GM18511 (cell line): ENCODE results near the gene LRRN2.
"Not testable (repeated sequence)": the region's sequence is repeated elsewhere in the genome, so short reads cannot be mapped to it uniquely, and the experiment has no call there.

Experiments
- ATAC-seq: cut with Tn5 transposase; IDR thresholded peaks from one replicate; pipeline ENCODE4 v1.9.1; 2021; ENCODE audit warnings: mild to moderate bottlenecking, moderate library complexity; ENCODE audit not compliant: unreplicated experiment

The LRRN2 gene

DNA sequence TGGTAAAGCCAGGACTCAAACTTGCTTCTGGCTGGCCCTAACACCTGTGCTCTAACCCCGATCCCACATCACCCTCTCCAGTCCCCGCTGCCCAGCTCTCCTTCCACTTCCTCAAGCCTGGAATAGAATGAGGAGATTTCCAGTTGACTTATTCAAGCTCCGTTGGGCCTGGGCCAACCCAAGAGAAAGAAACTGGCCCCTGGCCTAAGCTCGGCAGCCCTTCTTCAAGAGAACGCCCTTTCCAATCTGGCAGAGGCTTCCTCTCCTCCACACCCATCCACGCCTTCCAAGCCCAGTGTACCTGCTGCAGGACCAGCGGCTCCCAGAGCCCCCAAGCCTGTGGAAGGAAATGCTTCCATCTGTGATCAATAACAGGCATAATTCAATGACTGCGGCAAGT is 51.9 kb downstream of the LRRN2 start:
- ATAC-seq, result no peak

DNA sequence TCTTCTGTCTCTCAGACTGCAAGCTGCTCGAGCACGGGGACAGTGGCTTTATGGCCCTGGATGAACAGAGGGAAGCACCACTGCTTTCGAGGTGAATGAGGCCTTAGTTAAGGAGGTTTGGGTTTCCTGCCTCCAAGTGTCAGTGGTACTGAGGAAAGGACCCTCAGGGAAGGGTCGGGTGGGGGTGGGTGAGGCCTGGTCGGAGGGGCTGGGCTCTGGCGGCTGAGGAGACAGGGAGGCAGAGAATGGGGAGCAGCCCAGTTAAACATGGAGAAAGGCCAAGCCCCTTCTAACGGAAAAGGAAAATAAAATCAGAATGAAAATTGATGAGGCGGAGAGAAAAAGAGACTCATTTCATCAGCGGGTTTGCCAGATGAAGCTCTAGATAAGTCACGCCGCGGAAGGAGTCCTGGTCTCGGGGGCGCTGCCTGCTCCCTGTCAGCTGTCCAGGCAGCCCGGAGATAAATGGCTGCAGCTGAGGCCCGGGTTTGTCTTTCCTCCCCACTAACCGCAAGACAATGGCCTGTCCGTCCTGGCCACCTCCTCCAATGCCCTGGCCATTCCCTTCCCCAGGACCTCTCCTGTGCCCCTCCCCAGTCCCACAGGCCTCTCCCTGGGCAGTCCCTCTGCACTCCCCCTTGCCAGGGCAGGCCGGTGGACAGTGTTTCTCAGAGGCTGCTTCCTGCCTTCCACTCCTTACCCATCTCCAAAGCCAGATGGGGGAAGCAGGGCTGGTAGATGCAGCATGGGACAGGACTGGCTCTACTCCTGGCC is 55.2 kb downstream of the LRRN2 start:
- no peak for ATAC-seq

DNA sequence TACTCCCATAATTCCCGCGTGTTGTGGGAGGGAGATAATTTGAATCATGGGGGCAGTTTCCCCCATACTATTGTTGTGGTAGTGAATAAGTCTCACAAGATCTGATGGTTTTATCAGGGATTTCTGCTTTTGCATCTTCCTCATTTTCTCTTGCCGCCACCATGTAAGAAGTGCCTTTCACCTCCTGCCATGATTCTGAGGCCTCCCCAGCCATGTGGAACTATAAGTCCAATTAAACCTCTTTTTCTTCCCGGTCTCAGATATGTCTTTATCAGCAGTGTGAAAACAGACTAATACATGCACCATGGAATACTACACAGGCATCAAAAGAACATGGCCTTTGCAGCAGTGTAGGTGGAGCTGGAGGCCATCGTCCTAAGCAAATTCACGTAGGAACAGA is 56.1 kb downstream of the LRRN2 start:
- not testable (repeated sequence) for ATAC-seq

DNA sequence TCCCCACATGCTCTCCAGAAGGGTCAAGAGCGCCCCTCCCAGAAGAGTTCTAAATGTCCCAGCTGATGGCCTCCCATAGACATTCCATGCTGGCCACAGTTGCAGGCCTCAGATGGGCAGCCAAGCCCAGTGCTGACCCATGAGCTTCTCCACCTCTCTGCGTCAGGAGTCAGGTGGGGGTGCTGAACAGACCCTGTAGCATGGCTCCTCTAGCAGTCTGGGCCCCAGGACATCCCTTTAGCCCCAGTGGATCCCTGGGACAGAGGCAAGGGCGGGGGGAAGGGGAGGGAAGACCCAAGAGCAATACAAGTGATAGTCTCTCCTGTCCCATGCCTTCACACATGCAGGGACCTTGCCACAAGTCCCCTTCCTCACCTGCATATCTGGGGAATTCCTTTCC is 56.7 kb downstream of the LRRN2 start:
- ATAC-seq, result no peak

DNA sequence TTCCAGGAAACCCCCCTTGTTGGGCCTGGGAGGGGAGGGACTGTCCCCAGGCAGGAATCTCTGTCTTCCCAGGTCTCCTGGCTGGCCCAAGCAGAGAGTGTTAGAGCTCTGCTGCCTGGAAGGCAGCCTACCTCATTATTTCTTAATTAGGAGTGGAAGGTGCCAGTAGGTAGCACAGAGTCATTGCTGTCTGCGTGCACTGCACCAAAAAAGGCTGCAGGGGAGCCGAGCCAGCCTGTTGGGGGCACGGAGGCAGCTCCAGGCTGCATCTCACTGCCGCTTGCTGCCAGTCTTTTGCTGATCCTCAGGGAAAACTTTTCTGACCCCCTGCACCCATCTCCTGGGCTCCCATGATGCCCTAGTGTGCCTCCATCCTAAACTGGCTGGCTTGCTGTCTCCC is 58.1 kb downstream of the LRRN2 start:
- ATAC-seq, result no peak

DNA sequence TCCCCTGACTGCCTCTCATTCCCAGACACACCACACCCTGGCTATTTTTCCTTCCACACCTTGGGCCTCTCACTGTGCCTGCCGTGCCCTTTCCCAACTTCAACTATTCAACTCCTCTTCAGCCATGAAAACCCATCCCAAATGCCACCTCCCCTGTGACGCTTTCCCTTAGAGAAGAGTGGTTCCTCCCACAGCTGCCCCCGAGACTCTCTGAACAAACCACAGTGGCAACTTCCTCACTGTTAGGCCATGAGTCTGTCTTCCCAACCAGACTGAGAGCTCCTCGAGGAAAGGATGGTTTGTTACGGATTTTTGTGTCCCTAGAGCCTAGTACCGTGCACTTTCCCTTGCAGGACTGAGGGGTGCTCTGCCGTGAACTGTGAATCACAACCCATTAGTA is 59.2 kb downstream of the LRRN2 start:
- no peak for ATAC-seq

DNA sequence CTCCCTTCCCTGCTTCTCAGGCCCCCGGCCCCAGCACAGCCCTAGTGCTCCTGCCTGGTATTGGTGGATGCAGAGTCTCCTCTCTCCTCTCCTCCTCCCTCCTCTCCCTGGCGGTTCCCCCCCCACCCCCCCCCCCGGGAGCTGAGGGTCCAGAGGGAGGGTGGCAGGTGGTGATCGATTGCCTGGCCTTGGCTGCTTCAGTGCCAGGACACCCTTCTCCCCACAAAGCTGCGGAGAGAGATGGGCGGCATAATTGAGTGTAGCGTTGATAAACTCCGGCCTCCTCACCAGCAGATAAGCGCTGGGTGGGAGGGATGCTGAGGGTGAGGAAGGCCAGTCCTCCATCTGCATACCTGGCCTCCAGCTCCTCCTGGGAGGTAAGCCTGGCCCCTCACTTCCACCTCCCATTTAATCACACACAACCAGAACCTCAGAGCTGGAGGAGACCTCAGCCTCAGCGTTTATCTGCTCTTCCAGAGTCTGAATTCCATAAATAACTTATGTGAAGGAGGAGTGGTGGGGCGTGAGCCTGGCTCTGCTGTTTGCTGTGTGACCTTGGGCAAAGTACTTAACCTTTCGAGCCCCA is 60.8 kb downstream of the LRRN2 start:
- no peak for ATAC-seq

DNA sequence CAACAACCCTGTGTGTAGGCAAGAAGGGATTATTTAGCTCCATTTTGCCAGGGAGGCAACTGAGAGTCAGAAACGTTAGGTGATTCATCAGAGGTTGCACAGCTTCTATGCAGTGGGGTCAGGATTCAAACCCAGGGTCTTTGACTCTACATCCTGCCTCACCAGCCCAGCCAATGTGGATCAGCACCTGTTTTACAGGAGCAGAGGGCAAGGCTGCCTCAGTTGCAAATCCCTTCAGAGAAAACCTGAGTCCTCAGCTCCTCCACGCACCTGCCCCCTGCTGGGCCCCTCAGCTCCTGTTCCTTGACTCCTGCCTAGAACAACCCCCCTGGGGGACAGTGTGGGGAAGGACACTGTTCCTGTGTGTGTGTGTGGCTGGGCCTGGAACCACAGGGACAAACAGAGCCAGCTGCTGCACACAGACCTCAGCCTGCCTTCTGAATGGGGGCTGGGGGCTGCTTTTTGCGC is 61.6 kb downstream of the LRRN2 start:
- no peak for ATAC-seq

DNA sequence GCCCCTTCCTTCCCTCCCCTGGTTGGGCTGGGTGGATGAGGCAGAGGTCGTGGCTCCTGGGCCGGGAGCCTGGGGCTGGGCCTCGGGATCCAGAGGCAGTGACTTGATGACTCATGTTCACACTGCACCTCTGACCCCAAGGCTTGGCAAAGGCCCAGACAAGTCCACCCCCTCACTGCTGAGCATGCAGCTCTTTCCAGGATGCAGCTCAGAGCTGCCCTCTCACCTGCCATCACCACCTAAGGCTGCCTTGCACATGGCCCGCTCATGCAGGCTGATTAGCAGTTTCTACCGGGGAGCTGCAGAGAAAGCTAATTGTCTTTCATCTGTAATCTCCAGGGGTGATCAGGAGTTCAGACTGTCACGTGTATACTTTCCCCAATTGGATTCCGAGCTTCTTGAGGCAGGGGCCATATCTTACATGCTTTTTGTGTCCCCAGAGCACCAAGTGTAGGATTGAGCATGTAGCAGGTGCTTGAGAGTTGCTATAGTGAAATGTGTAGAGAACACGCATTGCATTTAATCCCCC is 62.1 kb downstream of the LRRN2 start:
- ATAC-seq, result no peak

DNA sequence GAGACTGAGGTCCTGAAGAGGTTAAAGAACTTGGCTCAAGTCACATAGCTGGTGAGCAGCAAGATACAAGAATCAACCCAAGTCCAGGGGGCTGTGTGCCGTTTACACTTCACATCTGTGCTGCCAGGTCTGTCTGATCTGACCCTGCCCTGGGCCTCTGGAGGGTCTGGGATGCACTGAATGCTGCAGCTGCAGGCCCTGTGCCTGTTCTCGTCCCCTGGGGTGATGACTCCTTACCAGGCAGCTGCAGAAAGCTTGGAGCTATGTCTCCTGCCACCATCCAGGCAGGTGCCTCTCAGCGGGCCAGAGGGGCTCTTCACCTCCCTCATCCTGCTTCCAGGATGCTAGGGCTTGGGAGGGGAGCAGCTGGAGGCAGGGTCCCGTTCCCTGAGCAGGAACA is 63.5 kb downstream of the LRRN2 start:
- no peak for ATAC-seq

DNA sequence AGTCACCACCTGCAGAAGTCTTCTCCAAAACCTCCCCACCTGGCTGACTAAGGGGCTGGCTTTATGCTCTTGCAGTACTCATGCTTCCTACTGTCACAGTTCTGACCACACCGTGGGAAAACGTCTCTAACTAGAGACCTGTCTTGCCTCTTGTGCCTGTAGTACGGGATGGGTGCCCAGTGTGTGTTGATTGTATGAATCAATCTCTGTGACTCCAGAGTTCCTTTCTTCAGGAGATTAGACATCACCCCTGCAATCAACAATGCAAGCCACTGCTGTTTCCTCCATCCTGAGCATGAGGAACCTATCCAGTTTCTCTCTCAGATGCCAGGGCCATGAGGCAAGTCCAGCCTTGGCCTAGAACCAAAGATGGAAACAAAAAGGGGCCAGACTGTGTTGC is 64.1 kb downstream of the LRRN2 start:
- no peak for ATAC-seq

DNA sequence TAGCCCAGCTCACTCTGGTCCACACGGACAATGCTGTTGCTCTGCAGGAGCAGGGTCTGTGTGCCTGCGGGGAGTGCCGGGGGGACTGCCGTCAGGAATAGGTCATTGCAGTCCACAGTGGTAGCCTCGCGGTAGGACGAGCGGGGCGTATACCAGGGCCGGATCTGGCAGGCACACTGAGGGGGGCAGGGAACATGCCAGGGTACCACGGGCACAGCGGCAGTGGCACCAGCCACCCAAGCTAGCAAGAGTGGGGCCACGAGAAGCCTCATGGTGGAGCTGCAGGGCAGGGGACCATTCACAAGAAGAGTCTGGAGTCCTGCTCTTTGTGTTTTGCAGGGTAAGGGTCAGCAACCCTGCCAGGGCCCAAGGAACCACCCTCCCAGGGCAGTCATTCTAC is 65.8 kb downstream of the LRRN2 start:
- ATAC-seq, result no peak

DNA sequence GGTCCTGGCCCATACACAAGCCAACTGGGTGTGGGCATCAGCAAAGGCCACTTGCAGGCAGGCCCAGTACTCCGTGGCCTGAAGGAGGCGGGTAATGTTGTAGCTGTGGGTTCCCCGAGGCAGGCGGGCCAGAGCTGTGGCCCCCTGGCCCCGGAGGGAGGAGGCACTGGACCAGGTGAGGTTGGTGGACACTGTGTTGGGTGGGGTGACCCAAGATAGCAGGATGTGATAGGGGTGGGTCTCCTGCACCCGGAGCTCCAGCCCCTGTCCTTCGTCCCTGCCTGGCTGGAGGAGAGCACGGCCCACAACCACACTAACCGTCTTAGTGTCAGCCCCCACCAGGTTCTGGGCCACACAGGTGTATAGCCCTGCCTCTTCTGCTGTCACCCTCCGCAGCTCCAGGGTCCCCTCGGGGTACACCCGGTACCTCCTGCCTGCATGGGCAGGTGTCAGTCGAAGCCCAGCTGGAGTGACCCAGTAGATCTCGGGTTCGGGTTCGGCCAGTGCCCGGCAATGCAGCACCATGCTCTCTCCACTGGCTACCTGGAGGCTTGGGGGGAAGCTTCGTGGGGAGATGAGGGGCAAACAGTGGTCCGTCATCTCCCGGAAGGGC is 67.3 kb downstream of the LRRN2 start:
- no peak for ATAC-seq

DNA sequence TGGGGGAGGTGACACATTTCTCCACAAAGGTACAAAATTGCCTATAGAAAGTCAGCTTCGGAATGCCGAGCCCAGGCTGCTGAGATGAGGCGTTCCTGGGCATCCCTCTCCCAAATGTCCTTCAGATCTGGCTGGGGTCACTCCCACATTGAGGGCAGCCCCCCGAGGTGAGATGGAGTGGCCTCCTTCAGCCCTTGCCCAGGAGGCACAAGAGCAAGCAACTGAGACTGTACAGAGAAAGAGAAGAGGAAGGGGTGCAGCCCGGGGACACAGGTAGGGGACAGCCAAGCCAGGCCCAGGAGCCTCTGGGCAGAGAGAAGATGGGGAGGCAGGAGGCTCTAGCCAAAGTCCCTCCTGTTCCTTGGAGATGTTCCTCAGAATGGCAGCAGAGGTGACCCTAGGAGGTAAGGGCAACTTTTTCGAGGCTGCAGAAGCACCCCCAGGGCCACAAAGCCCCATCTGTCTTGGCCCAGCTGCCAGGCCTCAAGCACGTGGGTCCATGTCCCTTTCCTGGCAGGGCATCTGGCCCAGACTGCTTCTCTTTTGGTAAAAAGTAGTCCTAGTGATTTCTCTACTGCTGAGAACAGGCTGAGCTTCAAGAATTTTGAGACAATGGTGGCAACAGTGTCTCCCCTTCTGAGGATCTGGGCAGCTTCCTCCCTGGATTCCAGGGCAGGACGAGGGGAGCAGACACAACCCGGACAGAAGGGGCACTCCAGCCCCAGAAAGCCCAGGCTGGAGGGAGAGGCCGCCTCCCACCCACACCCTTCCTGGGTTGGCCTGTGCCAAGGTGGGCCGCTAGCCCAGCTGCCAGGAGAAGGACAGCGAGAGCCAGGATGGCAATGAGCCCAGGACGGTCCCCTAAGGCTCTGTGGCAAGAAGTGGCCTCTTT is 68.0 kb downstream of the LRRN2 start:
- ATAC-seq, result no peak

DNA sequence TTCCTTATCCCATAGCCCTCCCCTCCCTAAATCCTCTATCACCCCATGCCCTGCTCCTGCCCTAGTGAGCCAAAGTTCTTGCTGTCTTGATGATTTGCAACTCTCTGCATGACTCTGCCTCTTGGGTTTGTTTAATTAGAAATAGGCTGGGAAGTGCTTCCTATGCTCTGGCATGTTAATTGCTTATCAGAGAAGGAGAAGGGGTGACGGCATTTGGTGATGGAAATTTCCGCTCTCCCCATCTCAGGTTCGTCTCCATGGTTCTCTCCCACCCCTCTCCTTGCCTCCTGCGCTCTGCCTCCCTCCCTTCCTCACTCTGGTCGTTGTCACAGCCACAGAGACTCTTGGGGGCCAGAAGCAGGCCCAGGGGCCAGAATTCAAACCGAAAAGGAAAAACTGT is 68.9 kb downstream of the LRRN2 start:
- no peak for ATAC-seq

DNA sequence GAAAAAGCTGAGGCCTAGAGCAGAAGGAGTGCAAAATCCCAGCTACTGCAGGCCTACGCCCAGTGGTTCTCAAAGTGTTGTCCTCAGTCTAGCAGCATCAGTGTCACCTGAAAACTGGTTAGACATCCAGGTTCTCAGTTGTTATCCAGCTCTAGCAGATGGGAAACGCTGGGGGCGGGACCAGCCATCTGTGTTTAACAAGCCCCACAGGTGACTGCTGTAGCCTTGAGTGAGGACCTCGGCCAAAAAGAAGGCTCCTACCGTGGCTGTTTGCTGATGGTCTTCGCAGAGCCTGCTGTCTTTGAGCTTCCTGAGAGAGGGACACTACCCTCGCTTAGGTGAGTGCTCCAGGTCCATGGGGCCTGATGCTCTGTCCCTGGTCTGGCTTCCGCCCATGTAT is 69.7 kb downstream of the LRRN2 start:
- no peak for ATAC-seq

DNA sequence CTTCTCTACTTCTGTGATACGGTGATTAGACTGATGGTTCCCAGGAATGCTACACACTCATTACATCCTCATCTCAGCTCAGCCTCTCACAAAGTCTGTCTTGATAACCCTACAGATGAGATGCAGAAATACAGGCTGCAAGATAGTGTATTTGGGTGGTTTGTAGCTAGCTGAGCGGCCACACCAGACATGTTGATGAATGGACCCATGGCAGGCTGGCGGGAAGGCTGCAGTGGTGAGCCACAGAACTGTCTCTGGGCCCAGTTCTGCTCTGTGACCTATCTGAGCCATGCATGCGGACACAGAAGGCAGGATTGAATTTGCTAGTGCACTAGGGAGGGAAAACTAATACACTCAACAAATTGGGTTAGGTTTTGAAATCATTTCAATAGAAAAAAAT is 71.9 kb downstream of the LRRN2 start:
- no peak for ATAC-seq

DNA sequence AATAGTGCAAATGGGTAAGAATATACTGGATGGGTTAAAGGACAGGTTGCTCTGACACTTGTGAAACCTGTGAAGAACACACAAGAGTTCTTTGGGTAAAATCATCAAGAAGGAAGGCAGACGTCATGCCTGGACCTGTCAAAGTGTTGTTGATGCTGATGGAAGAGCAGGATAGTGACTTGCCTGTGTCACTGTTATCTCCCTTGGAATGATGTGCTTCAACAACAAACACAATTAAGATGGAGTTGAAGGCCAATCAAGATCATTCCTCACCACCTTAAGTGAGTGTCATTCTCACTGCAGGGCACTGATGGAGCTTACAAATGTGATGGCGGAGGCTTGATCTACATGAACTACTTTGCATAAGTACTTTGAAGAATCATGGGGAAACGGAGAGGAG is 73.2 kb downstream of the LRRN2 start:
- ATAC-seq, result no peak

DNA sequence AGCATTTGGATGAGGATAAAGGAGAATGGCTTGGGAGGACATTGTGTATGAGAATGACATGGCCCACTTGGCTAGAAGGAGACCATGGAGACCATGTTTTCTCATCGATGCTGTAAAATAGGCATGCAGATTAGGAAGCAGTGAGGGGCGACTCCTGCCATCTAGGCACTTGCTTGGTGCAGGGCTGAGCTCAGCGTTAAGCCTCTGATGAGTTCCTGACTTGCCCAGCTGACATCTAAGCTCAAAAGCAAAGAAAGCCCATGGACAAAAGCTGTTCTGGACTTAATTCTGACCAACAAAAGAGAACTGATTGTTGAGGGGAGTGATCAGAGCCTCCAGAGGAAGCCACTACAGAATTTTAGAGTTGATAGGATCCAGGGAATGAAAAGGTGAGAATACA is 74.5 kb downstream of the LRRN2 start:
- no peak for ATAC-seq

DNA sequence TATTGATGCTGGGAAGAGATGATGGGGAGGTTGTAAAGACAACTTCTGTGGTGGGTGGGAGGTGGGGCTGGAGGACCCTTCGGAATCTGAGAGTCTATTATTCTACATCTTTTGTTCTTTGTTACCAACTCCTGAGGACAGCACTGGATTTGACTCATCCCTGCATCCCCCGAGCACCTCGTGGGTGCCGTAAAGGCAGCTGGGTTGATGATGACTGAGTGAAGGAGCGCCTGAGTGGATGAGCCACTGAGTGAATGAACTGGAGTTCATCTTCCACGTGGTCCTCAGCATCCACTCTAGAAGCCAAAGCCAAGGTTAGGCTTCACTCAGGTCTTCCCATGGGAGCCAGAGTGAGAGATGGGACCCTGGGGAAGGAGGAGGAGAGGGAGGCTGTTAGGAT is 77.6 kb downstream of the LRRN2 start:
- no peak for ATAC-seq

DNA sequence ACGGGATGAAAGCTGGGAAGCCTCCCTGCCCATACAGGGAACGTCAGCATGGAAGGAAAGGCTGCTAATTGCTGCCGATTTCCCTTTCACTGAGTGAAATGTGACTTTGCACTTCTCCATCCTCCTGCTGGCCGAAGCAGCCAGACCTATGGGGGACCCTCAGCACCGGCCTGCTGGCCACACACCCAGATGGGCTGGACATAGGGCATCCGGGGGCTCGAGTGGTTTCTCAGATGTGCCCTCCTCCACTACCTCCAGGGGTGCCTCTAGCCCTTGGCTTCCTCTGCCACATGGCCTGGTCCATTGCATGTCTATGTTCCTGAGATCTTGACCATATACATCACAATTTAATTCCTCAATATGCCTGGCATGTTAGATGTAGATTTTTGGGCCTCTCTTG is 79.7 kb downstream of the LRRN2 start:
- ATAC-seq, result no peak
